Adrenal gland (tissue), 12 donors: ENCODE measurements around the gene RNF222. TPM values are rescaled to one million over a fixed set of nuclear protein-coding genes. Genes with fewer than 3 reads are reported as not detected.

Experiments
- DNase-seq, 7 donors: peaks; one replicate each; pipeline ENCODE4 v3.0.0-alpha.2; 2019 to 2020
- H3K27ac ChIP-seq, 5 donors: fragments of 200-600 bp; sonication (generic) in 4 of 5; 1 replicate in 3 of 5; 2 replicates in 2 of 5; pipeline versions ENCODE4 v1.5.1 to v1.8.0; 2016 to 2020; ENCODE audit warnings: mild to moderate bottlenecking in 1 of 5
- H3K27me3 ChIP-seq: fragments of 200-600 bp; 2 replicates; pipeline ENCODE4 v1.8.0; 2021
- H3K36me3 ChIP-seq, 2 donors: fragments of 200-600 bp; replicated peaks in 1 of 2; 1 replicate in 1 of 2; 2 replicates in 1 of 2; pipeline versions ENCODE4 v1.5.1 to v1.8.0; 2018 to 2022
- H3K4me1 ChIP-seq, 2 donors: fragments of 200-600 bp; replicated peaks in 1 of 2; 1 replicate in 1 of 2; 2 replicates in 1 of 2; pipeline versions ENCODE4 v1.5.1 to v1.8.0; 2018 to 2021
- H3K4me3 ChIP-seq, 4 donors: fragments of 200-600 bp; sonication (generic) in 3 of 4; one replicate each; pipeline ENCODE4 v1.5.1; 2016 to 2018
- H3K9me3 ChIP-seq, 3 donors: fragments of 200-600 bp; sonication (generic) in 1 of 3; replicated peaks in 1 of 3; 1 replicate in 2 of 3; 2 replicates in 1 of 3; pipeline versions ENCODE4 v1.5.1 to v1.8.0; 2016 to 2021
- POLR2A ChIP-seq, 2 donors: fragments of 450-650 bp; IDR thresholded peaks; one replicate each; pipeline ENCODE4 v1.6.1; 2017; ENCODE audit warnings: antibody characterized with exemption in 2 of 2, mild to moderate bottlenecking in 2 of 2, moderate library complexity in 1 of 2
- WGBS, 4 donors: extraction: QIAGEN DNeasy Blood & Tissue Kit in 2 of 4; methylation state at CpG; one replicate each; pipeline versions ENCODE4 v1.1.5 to v1.1.7; 2013 to 2017; 5-methylcytosine and 5-hydroxymethylcytosine counted together
- intact Hi-C, 2 donors: fragments of 100-400 bp; cut with DNase I; formaldehyde crosslinking; loops; one replicate each; pipeline versions ENCODE4 v1.14.1 to v1.15.0; 2022 to 2023
- polyA plus RNA-seq, 3 donors: library from polyadenylated mRNA; stranded (reverse); fragments of 200-250 nt in 2 of 3; fragments of 350-450 nt in 1 of 3; fragmentation: Illumina TruSeq in 1 of 3; extraction: RNeasy Lipid Tissue Mini Kit (QIAGEN cat#74804) in 1 of 3; gene quantifications; one replicate each; pipeline ENCODE4 v1.2.3, GENCODE V29; 2013 to 2014
- total RNA-seq, 9 donors: library from RNA; depleted of rRNA in 4 of 9; stranded (reverse); fragments of >200 nt in 4 of 9; fragments of 120-200 nt in 1 of 9; fragmentation: NEBNext Ultra II Directional in 1 of 9; extraction: Animal tissue kit (Norgen Biotek cat#: 25700) in 1 of 9; gene quantifications; one replicate each; pipeline versions ENCODE4 v1.1.0 to v1.2.4, GENCODE V29; 2013 to 2023
- TF ChIP-seq, protein P1 (sequence below), 6 experiments: fragments of 450-650 bp in 4 of 6; fragments of 200-600 bp in 2 of 6; sonication (generic) in 1 of 6; IDR thresholded peaks; 1 replicate in 5 of 6; 2 replicates in 1 of 6; pipeline versions ENCODE4 v1.5.1 to v1.8.0; 2016 to 2021; ENCODE audit warnings: antibody characterized with exemption in 6 of 6, mild to moderate bottlenecking in 2 of 6, moderate library complexity in 1 of 6
- donor health status: healthy with polysubstance abuse.
- donor health status: Bipolar disorder and iron deficiency.
- donor health status: DM: yes; HTN: yes; CAD: no.
- donor health status: DM: no; HTN: no; CAD: no.
- donor health status: DM: no; HTN: no; CAD: no.
- donor health status: DM: yes; HTN: yes; CAD: no.

Gene RNF222
- total and polyA plus RNA-seq, 12 donors, result not detected

DNA sequence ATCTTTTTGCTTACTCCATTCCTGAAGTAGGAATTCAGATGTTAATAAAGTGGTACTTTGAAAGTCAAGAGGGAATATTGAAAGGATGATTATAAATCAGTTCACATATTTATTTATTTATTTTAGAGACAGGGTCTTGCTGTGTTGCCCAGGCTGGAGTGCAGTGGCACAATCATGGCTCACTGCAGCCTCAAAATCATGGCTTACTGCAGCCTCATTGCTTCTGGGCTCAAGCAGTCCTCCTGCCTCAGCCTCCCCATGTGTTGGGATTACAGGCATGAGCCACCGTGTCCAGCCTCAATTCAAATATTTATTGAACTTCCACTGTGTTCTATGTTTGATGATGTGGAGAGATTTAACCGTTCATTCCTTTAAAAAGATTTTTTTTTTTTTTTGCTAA is 44.7 kb upstream of the RNF222 start:
- TF ChIP-seq POLR2A (IDR thresholded peaks at IDR 0.05), result no peak
- TF ChIP-seq, protein P1, sequence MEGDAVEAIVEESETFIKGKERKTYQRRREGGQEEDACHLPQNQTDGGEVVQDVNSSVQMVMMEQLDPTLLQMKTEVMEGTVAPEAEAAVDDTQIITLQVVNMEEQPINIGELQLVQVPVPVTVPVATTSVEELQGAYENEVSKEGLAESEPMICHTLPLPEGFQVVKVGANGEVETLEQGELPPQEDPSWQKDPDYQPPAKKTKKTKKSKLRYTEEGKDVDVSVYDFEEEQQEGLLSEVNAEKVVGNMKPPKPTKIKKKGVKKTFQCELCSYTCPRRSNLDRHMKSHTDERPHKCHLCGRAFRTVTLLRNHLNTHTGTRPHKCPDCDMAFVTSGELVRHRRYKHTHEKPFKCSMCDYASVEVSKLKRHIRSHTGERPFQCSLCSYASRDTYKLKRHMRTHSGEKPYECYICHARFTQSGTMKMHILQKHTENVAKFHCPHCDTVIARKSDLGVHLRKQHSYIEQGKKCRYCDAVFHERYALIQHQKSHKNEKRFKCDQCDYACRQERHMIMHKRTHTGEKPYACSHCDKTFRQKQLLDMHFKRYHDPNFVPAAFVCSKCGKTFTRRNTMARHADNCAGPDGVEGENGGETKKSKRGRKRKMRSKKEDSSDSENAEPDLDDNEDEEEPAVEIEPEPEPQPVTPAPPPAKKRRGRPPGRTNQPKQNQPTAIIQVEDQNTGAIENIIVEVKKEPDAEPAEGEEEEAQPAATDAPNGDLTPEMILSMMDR (IDR thresholded peaks at IDR 0.05), result no peak
- no peak overlapping the region for H3K4me3 ChIP-seq
- intact Hi-C loops, result no loop called here
- peaks cover 0 to 36% of the 10 kb centered on the region in 2 donors for H3K36me3 ChIP-seq
- no peaks in the 10 kb centered on the region for H3K9me3 ChIP-seq
- 89 to 96% (median 92%) methylated on average over 2 of the region's 2 CpGs for WGBS, 4 donors
- no peak for DNase-seq
- H3K27ac ChIP-seq, result no peak overlapping the region
- H3K27me3 ChIP-seq, result no peaks in the 10 kb centered on the region
- H3K4me1 ChIP-seq, result peaks cover 8 to 41% of the 10 kb centered on the region in 2 donors

DNA sequence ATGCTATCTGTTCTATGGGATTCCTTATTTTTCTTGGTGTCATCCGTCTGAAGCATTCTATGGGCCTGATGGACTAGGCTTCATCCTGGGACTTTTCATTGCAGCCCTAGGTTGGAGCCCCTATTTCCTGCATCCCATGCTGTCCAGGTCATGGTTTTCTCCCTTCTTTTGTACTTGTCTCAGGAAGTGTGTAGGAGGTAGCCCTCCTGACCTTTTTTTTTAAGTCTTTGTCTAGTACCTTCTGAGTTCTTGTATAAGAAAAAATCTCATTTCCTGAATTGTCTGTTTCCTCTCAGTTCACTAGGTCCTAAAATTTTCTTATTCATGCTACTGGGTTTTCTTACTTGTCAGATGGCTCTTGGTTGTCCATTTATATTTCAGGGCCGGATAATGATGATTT is 44.1 kb upstream of the RNF222 start:
- Histone ChIP-seq H3K4me1 (peaks cover 14 to 48% of the 10 kb centered on the region in 2 donors), H3K36me3 (peaks cover 0 to 30% of the 10 kb centered on the region in 2 donors), H3K27me3 (no peaks in the 10 kb centered on the region), H3K9me3 (no peaks in the 10 kb centered on the region), H3K4me3 (no peak overlapping the region), H3K27ac (no peak overlapping the region)
- intact Hi-C loops, result no loop called here
- WGBS, 4 donors, result 74 to 89% (median 80%) methylated on average over 2 of the region's 2 CpGs
- TF ChIP-seq, protein P1 (IDR thresholded peaks at IDR 0.05), result no peak
- no peak for TF ChIP-seq POLR2A (IDR thresholded peaks at IDR 0.05)
- no peak for DNase-seq

DNA sequence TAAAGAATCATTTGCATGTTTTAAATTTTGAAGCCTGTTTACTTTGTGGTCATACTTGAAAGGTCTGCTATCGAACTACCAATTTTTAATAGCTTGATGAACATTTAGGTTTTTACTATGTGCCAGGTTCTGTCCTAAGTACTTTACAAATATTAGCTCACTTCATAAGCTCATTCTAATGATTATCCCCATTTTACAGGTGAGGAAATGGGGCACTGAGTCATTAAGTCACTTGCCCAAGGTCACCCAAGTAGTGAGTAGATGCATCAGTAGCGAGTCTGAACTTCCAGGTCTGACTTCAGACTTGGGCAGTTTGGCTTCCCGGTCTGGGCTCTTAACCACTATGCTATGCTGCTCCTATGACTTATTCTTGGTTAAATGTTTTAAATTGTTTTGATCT is 42.1 kb upstream of the RNF222 start:
- no peak for DNase-seq
- H3K27ac ChIP-seq, result no peak overlapping the region
- intact Hi-C loops, result no loop called here
- peaks cover 0 to 17% of the 10 kb centered on the region in 2 donors for H3K36me3 ChIP-seq
- no peak overlapping the region for H3K4me3 ChIP-seq
- no peaks in the 10 kb centered on the region for H3K9me3 ChIP-seq
- TF ChIP-seq, protein P1 (IDR thresholded peaks at IDR 0.05), result no peak
- TF ChIP-seq POLR2A (IDR thresholded peaks at IDR 0.05), result no peak
- WGBS, 4 donors, result 77 to 88% (median 81%) methylated on average over 3 of the region's 3 CpGs
- no peaks in the 10 kb centered on the region for H3K27me3 ChIP-seq
- H3K4me1 ChIP-seq, result peaks cover 15 to 48% of the 10 kb centered on the region in 2 donors

DNA sequence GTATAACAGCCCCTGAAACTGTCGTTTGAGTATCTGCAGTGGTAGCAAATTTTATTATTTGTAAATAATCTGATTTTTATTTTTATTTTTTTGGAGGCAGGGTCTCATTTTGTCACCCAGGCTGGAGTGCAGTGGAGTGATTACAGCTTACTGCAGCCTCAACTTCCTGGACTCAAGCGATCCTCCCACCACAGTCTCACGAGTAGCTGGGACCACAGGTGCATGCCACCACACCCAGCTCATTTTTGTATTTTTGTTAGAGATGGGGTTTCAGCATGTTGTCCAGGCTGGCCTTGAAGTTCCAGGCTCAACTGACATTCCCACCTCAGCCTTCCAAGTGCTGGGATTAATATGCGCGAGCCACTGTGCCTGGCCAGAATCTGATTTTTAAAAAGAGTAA is 40.8 kb upstream of the RNF222 start:
- intact Hi-C loops, result no loop called here
- H3K27ac ChIP-seq, result no peak overlapping the region
- H3K4me3 ChIP-seq, result no peak overlapping the region
- DNase-seq, result no peak
- peaks cover 0 to 7% of the 10 kb centered on the region in 2 donors for H3K36me3 ChIP-seq
- H3K9me3 ChIP-seq, result no peaks in the 10 kb centered on the region
- TF ChIP-seq POLR2A (IDR thresholded peaks at IDR 0.05), result no peak
- TF ChIP-seq, protein P1 (IDR thresholded peaks at IDR 0.05), result no peak
- peaks cover 15 to 44% of the 10 kb centered on the region in 2 donors for H3K4me1 ChIP-seq
- no peaks in the 10 kb centered on the region for H3K27me3 ChIP-seq
- WGBS, 4 donors, result 84 to 88% (median 85%) methylated on average over 5 of the region's 5 CpGs
